HEK293 (cell line): Measurements from ENCODE around the gene SUPT3H.

Experiments
- CTCF ChIA-PET: fragments of 350-600 bp; formaldehyde crosslinking; extraction: SDS; loops from one replicate; lab custom pipeline; 2021; ENCODE audit warnings: antibody characterized with exemption; lab: Yijun Ruan, JAX
- POLR2A ChIA-PET: fragments of 300-600 bp; formaldehyde crosslinking; extraction: SDS; loops from one replicate; lab custom pipeline; 2020; ENCODE audit warnings: antibody characterized with exemption, inconsistent platforms; lab: Yijun Ruan, JAX
- H3K27ac ChIP-seq: fragments of 200-500 bp; sonication (Bioruptor generic); 2 replicates; pipeline ENCODE4 v1.5.1; 2014; ENCODE audit warnings: low read depth, low read length, control low read depth, inconsistent platforms; ENCODE audit errors: extremely low read depth
- H3K36me3 ChIP-seq, 2 experiments: fragments of 200-500 bp in 1 of 2; sonication (Bioruptor generic) in 1 of 2; 1 replicate in 1 of 2; 2 replicates in 1 of 2; pipeline ENCODE4 v1.5.1; 2014 to 2017; ENCODE audit warnings: inconsistent platforms in 2 of 2, low read length in 2 of 2; ENCODE audit not compliant: control insufficient read depth in 2 of 2, insufficient read depth in 1 of 2
- H3K4me1 ChIP-seq: fragments of 200-500 bp; sonication (Bioruptor generic); 2 replicates; pipeline ENCODE4 v1.5.1; 2014; ENCODE audit warnings: mild to moderate bottlenecking, low read length, inconsistent platforms; ENCODE audit not compliant: control insufficient read depth, insufficient read depth
- H3K4me3 ChIP-seq: 2 replicates; pipeline ENCODE4 v1.5.1; 2011; ENCODE audit warnings: low read depth, mild to moderate bottlenecking, control low read depth, low read length, moderate library complexity
- H3K9me3 ChIP-seq: fragments of 200-500 bp; sonication (Bioruptor generic); 2 replicates; pipeline ENCODE4 v1.5.1; 2014; ENCODE audit warnings: low read depth, low read length, inconsistent platforms; ENCODE audit not compliant: control insufficient read depth, insufficient read depth
- EGR2 ChIP-seq: fragments of 450-650 bp; formaldehyde crosslinking; IDR thresholded peaks from 2 replicates; pipeline ENCODE4 v1.5.1; 2016; ENCODE audit warnings: low read depth, missing biosample characterization, missing genetic modification characterization
- GLI2 ChIP-seq: fragments of 450-650 bp; formaldehyde crosslinking; IDR thresholded peaks from 2 replicates; pipeline ENCODE4; 2017; ENCODE audit warnings: missing biosample characterization, missing genetic modification characterization, low read depth, borderline replicate concordance
- KLF8 ChIP-seq: fragments of 450-650 bp; formaldehyde crosslinking; IDR thresholded peaks from 2 replicates; pipeline ENCODE4 v1.5.1; 2016; ENCODE audit warnings: missing biosample characterization, missing genetic modification characterization
- PRDM10 ChIP-seq: fragments of 450-650 bp; formaldehyde crosslinking; IDR thresholded peaks from 2 replicates; pipeline ENCODE4 v1.5.1; 2016; ENCODE audit warnings: missing biosample characterization, missing genetic modification characterization
- PRDM2 ChIP-seq: fragments of 450-650 bp; formaldehyde crosslinking; IDR thresholded peaks from 2 replicates; pipeline ENCODE4 v1.5.1; 2016; ENCODE audit warnings: missing biosample characterization, missing genetic modification characterization, borderline replicate concordance
- TCF7L2 ChIP-seq: IDR thresholded peaks from 2 replicates; pipeline ENCODE4 v1.6.1; 2011; ENCODE audit warnings: low read depth, mild to moderate bottlenecking, inconsistent platforms, low read length, moderate library complexity, borderline replicate concordance
- ZBTB17 ChIP-seq: fragments of 450-650 bp; formaldehyde crosslinking; IDR thresholded peaks from 2 replicates; pipeline ENCODE4 v1.5.1; 2016; ENCODE audit warnings: missing biosample characterization, missing genetic modification characterization
- ZFHX2 ChIP-seq: fragments of 450-650 bp; formaldehyde crosslinking; conservative IDR thresholded peaks from 2 replicates; pipeline ENCODE4 v1.5.1; 2016; ENCODE audit warnings: missing biosample characterization, missing genetic modification characterization
- ZNF114 ChIP-seq: fragments of 450-650 bp; formaldehyde crosslinking; IDR thresholded peaks from 2 replicates; pipeline ENCODE4 v1.5.0; 2017; ENCODE audit warnings: missing biosample characterization, missing genetic modification characterization
- ZNF24 ChIP-seq: fragments of 450-650 bp; formaldehyde crosslinking; IDR thresholded peaks from 2 replicates; pipeline ENCODE4 v1.5.1; 2016; ENCODE audit warnings: missing biosample characterization, missing genetic modification characterization
- ZNF366 ChIP-seq: fragments of 450-650 bp; formaldehyde crosslinking; conservative IDR thresholded peaks from 2 replicates; pipeline ENCODE4 v1.5.1; 2016; ENCODE audit warnings: missing biosample characterization, missing genetic modification characterization
- ZNF423 ChIP-seq: fragments of 450-650 bp; formaldehyde crosslinking; IDR thresholded peaks from 2 replicates; pipeline ENCODE4 v1.5.1; 2016; ENCODE audit warnings: missing biosample characterization, missing genetic modification characterization
- ZNF521 ChIP-seq: fragments of 450-650 bp; formaldehyde crosslinking; IDR thresholded peaks from 2 replicates; pipeline ENCODE4 v1.5.1; 2017; ENCODE audit warnings: missing biosample characterization, mild to moderate bottlenecking, missing genetic modification characterization
- ZNF548 ChIP-seq: fragments of 450-650 bp; formaldehyde crosslinking; IDR thresholded peaks from 2 replicates; pipeline ENCODE4 v1.5.1; 2016; ENCODE audit warnings: missing biosample characterization, missing genetic modification characterization
- ZNF623 ChIP-seq: fragments of 450-650 bp; formaldehyde crosslinking; IDR thresholded peaks from 2 replicates; pipeline ENCODE4 v1.5.1; 2016; ENCODE audit warnings: missing biosample characterization, missing genetic modification characterization
- ZNF645 ChIP-seq: fragments of 450-650 bp; formaldehyde crosslinking; IDR thresholded peaks from 2 replicates; pipeline ENCODE4; 2016; ENCODE audit warnings: missing biosample characterization, missing genetic modification characterization
- ZNF654 ChIP-seq: fragments of 450-650 bp; formaldehyde crosslinking; IDR thresholded peaks from 2 replicates; pipeline ENCODE4 v1.5.1; 2016; ENCODE audit warnings: low read depth, missing biosample characterization, missing genetic modification characterization
- ZNF707 ChIP-seq: fragments of 450-650 bp; formaldehyde crosslinking; IDR thresholded peaks from 2 replicates; pipeline ENCODE4 v1.5.1; 2016; ENCODE audit warnings: missing biosample characterization, missing genetic modification characterization

The SUPT3H gene

GRCh38 chr6:45424451-45424861, 46.7 kb upstream of the SUPT3H start:
- Histone ChIP-seq H3K4me3 (no peak overlapping the region), H3K4me1 (peaks cover 5% of the 10 kb centered on the region), H3K27ac (peak overlapping the region; percentile 81; the same call in 1 of the 2 replicates), H3K36me3 (no peaks in the 10 kb centered on the region), H3K9me3 (no peaks in the 10 kb centered on the region)
- ChIA-PET POLR2A (no interaction called here), CTCF (no interaction called here)
- TF ChIP-seq TCF7L2 (no peak), PRDM10 (tag by site-specific recombination) (peak; percentile 88), EGR2 (tag by site-specific recombination) (peak; percentile 91), ZNF114 (no peak), GLI2 (tag by site-specific recombination) (no peak), ZFHX2 (tag by site-specific recombination) (peak; percentile 94), ZNF366 (no peak), ZNF645 (tag by site-specific recombination) (no peak), KLF8 (no peak), ZNF423 (no peak), ZNF548 (tag by site-specific recombination) (no peak)

GRCh38 chr6:45423824-45424450, 46.2 kb upstream of the SUPT3H start:
- H3K36me3 ChIP-seq = no peaks in the 10 kb centered on the region
- ChIA-PET CTCF (interaction anchor here (0.6 to 1.0 kb wide), 2 partner anchors 290 to 949 kb away, joined by 3 to 5 read pairs; no protein-coding TSS in a partner anchor), POLR2A (interaction anchor here (3.0 kb wide), 1 partner anchor 46 kb away, joined by 20 read pairs; the partner anchor contains the start of gene SUPT3H)
- H3K27ac ChIP-seq = peak overlapping the region; percentile 81
- peak overlapping the region; percentile 87 for H3K4me3 ChIP-seq
- TF ChIP-seq ZBTB17 (tag by site-specific recombination) = no peak
- TF ChIP-seq ZNF654 = no peak
- no peak for TF ChIP-seq ZNF707
- TF ChIP-seq ZNF24 = no peak
- TF ChIP-seq ZNF623 (tag by site-specific recombination) = no peak
- no peak for TF ChIP-seq PRDM2 (tag by site-specific recombination)
- no peak for TF ChIP-seq ZNF521 (tag by site-specific recombination)
- no peaks in the 10 kb centered on the region for H3K9me3 ChIP-seq
- peaks cover 5% of the 10 kb centered on the region for H3K4me1 ChIP-seq
